ENCODE measurements around the gene SPAG16.

The SPAG16 gene

DNA sequence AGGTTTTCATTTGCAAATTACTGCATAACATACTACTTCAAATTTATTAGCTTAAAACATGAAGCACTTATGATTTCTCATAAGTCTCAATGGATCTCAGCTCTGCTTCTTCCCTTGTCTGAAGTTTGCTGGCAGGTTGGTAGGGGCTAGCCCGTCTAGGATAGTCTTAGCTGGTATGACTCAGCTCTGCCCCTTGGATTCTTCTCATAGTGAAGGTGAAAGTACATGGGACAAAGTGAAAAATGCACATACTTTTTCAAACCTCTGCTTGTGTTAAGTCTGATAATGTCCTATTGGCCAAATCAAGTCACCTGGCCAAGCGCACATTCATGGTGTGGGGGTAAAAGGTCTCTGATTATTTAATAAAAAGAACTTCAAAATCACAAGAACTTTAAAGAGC, 941.8 kb downstream of the SPAG16 start:
- H4K20me1 ChIP-seq (ENCODE audit: insufficient read depth, low read length, poor library complexity, severe bottlenecking): no peaks in the 10 kb centered on the region
- no peak overlapping the region for H3K9ac ChIP-seq (ENCODE audit: low read depth, low read length, poor library complexity, severe bottlenecking)
- H3K9me2 ChIP-seq (replicated peaks; ENCODE audit: low read depth, low read length): no peaks in the 10 kb centered on the region
- no peak overlapping the region for H2AFZ ChIP-seq (ENCODE audit: low read length)
- H3K4me3 ChIP-seq (ENCODE audit: low read length, poor library complexity, severe bottlenecking): no peak overlapping the region
- H3K9me3 ChIP-seq (ENCODE audit: insufficient read depth, low read depth, low read length): no peaks in the 10 kb centered on the region
- H3K36me3 ChIP-seq (ENCODE audit: insufficient read depth, low read length): no peaks in the 10 kb centered on the region
- no peaks in the 10 kb centered on the region for H3F3A ChIP-seq (ENCODE audit: low read depth)
- no peaks in the 10 kb centered on the region for H3K27me3 ChIP-seq (ENCODE audit: insufficient read depth, low read length, poor library complexity, severe bottlenecking)
- TF ChIP-seq CTCF (conservative IDR thresholded peaks at IDR 0.05; ENCODE audit: low read length) (no peak), EZH2phosphoT487 (IDR thresholded peaks at IDR 0.05; ENCODE audit: borderline replicate concordance) (no peak)
- no peaks in the 10 kb centered on the region for H3K79me2 ChIP-seq (ENCODE audit: insufficient read depth, low read length)
- H3K4me1 ChIP-seq (ENCODE audit: insufficient read depth, low read length, poor library complexity, severe bottlenecking): no peaks in the 10 kb centered on the region
- no peak overlapping the region for H3K4me2 ChIP-seq (ENCODE audit: low read depth, low read length, poor library complexity, severe bottlenecking)

- H3K27me3 ChIP-seq (ENCODE audit: insufficient read depth, low read length, poor library complexity, severe bottlenecking): no peaks in the 10 kb centered on the region
- H3K9me2 ChIP-seq (replicated peaks; ENCODE audit: low read depth, low read length): no peaks in the 10 kb centered on the region
- no peak overlapping the region for H3K9ac ChIP-seq (ENCODE audit: low read depth, low read length, poor library complexity, severe bottlenecking)
Measured at GRCh38 chr2:214232271-214232670, 948.0 kb downstream of the SPAG16 start.

GRCh38 chr2:214233164-214233563, 948.9 kb downstream of the SPAG16 start:
- Histone ChIP-seq H4K20me1 (ENCODE audit: insufficient read depth, low read length, poor library complexity, severe bottlenecking) (no peaks in the 10 kb centered on the region), H3K36me3 (ENCODE audit: insufficient read depth, low read length) (no peaks in the 10 kb centered on the region)

More at GRCh38 chr2:214232271-214232670, 948.0 kb downstream of the SPAG16 start:
- Histone ChIP-seq H3K4me1 (ENCODE audit: insufficient read depth, low read length, poor library complexity, severe bottlenecking) (no peaks in the 10 kb centered on the region), H3K79me2 (ENCODE audit: insufficient read depth, low read length) (no peaks in the 10 kb centered on the region), H3K36me3 (ENCODE audit: insufficient read depth, low read length) (no peaks in the 10 kb centered on the region), H4K20me1 (ENCODE audit: insufficient read depth, low read length, poor library complexity, severe bottlenecking) (no peaks in the 10 kb centered on the region), H3K4me3 (ENCODE audit: low read length, poor library complexity, severe bottlenecking) (no peak overlapping the region), H3F3A (ENCODE audit: low read depth) (no peaks in the 10 kb centered on the region), H2AFZ (ENCODE audit: low read length) (no peak overlapping the region), H3K4me2 (ENCODE audit: low read depth, low read length, poor library complexity, severe bottlenecking) (no peak overlapping the region), H3K9me3 (ENCODE audit: insufficient read depth, low read depth, low read length) (no peaks in the 10 kb centered on the region)
- TF ChIP-seq EZH2phosphoT487 (IDR thresholded peaks at IDR 0.05; ENCODE audit: borderline replicate concordance) (no peak), CTCF (conservative IDR thresholded peaks at IDR 0.05; ENCODE audit: low read length) (no peak)

More at GRCh38 chr2:214233164-214233563, 948.9 kb downstream of the SPAG16 start:
- Histone ChIP-seq H3K9ac (ENCODE audit: low read depth, low read length, poor library complexity, severe bottlenecking) (no peak overlapping the region), H2AFZ (ENCODE audit: low read length) (no peak overlapping the region), H3K4me1 (ENCODE audit: insufficient read depth, low read length, poor library complexity, severe bottlenecking) (no peaks in the 10 kb centered on the region), H3K9me3 (ENCODE audit: insufficient read depth, low read depth, low read length) (no peaks in the 10 kb centered on the region), H3K9me2 (replicated peaks; ENCODE audit: low read depth, low read length) (no peaks in the 10 kb centered on the region), H3F3A (ENCODE audit: low read depth) (no peaks in the 10 kb centered on the region), H3K4me3 (ENCODE audit: low read length, poor library complexity, severe bottlenecking) (no peak overlapping the region), H3K79me2 (ENCODE audit: insufficient read depth, low read length) (no peaks in the 10 kb centered on the region), H3K27me3 (ENCODE audit: insufficient read depth, low read length, poor library complexity, severe bottlenecking) (no peaks in the 10 kb centered on the region), H3K4me2 (ENCODE audit: low read depth, low read length, poor library complexity, severe bottlenecking) (no peak overlapping the region)
- TF ChIP-seq EZH2phosphoT487 (IDR thresholded peaks at IDR 0.05; ENCODE audit: borderline replicate concordance) (no peak), CTCF (conservative IDR thresholded peaks at IDR 0.05; ENCODE audit: low read length) (no peak)
